ENCODE results near the gene ARL6.

ARL6 gene

DNA sequence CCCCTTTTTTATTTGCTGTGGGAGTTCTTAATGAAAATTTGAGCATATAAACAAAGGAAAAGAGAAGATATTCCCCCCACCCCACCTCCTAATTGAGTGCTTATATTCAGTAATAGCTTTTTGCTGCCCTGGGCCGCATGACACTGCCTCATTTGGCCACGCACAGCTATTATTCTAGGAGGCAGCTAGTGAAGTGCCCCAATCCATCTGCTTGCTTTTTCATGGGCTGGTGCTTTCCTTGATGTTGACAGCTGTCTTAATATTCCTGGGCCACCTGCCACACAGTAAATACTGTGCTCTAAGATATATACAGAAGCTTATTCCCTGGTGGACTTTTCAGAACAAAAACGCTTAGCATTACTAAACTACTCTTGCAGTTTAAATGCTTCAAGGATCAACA lies 53.4 kb downstream of the ARL6 start:
- DNase-seq (ENCODE audit: low read depth), result no peak
- TF ChIP-seq, protein P1, sequence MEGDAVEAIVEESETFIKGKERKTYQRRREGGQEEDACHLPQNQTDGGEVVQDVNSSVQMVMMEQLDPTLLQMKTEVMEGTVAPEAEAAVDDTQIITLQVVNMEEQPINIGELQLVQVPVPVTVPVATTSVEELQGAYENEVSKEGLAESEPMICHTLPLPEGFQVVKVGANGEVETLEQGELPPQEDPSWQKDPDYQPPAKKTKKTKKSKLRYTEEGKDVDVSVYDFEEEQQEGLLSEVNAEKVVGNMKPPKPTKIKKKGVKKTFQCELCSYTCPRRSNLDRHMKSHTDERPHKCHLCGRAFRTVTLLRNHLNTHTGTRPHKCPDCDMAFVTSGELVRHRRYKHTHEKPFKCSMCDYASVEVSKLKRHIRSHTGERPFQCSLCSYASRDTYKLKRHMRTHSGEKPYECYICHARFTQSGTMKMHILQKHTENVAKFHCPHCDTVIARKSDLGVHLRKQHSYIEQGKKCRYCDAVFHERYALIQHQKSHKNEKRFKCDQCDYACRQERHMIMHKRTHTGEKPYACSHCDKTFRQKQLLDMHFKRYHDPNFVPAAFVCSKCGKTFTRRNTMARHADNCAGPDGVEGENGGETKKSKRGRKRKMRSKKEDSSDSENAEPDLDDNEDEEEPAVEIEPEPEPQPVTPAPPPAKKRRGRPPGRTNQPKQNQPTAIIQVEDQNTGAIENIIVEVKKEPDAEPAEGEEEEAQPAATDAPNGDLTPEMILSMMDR (IDR thresholded peaks at IDR 0.05; ENCODE audit: insufficient read depth, low read depth, low read length, missing control alignments), result no peak
- H3K4me3 ChIP-seq (ENCODE audit: low read length), result no peak overlapping the region

DNA sequence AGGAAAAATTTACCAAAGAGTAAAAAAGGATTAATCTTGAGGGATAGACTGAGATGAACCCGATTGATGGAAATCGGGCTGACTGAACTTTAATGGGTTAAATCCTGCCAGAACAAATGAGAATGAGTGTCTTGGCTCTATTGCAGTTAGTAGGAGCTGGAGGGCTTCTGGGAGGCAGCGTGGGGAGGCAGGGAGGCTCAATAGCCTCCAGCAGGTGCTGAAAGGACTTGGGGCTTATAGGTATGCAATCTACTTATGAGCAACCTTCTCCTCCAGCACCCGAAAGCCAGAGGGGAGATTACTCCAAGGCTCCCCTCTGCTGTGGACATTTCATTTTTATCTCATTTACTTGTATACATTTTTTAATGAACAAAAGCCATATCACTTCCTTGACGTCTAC lies 56.2 kb downstream of the ARL6 start:
- TF ChIP-seq, protein P1 (IDR thresholded peaks at IDR 0.05; ENCODE audit: insufficient read depth, low read depth, low read length, missing control alignments), result no peak
- no peak overlapping the region for H3K4me3 ChIP-seq (ENCODE audit: low read length)
- DNase-seq (ENCODE audit: low read depth), result no peak

DNA sequence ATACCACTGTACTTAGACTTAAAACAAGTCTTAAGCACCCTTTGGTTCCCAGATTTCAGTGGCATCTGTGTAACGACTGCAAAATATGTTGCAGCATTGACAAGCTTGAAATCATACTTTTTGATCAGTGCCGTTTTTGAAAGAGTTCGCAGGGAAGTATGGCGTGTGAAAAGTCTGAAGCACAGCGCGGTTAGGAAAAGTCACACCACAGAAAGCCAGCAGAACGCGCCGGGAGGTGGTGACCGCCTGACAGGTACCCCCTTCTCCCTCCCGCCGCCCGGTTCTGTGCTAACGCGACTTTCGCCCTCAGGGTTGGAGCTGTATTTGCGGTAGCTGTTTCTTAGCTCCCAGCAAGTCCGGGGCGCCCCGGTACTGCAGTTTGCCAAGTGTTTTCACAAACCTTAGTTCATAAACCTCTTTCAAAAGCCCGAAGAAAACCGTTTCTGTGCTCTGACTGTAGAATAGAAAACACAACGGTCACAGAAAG lies 56.8 kb downstream of the ARL6 start:
- H3K4me3 ChIP-seq (ENCODE audit: low read length), result peak overlapping the region; percentile 88
- TF ChIP-seq, protein P1 (IDR thresholded peaks at IDR 0.05; ENCODE audit: insufficient read depth, low read depth, low read length, missing control alignments), result no peak
- DNase-seq (ENCODE audit: low read depth), result peak; percentile 4

DNA sequence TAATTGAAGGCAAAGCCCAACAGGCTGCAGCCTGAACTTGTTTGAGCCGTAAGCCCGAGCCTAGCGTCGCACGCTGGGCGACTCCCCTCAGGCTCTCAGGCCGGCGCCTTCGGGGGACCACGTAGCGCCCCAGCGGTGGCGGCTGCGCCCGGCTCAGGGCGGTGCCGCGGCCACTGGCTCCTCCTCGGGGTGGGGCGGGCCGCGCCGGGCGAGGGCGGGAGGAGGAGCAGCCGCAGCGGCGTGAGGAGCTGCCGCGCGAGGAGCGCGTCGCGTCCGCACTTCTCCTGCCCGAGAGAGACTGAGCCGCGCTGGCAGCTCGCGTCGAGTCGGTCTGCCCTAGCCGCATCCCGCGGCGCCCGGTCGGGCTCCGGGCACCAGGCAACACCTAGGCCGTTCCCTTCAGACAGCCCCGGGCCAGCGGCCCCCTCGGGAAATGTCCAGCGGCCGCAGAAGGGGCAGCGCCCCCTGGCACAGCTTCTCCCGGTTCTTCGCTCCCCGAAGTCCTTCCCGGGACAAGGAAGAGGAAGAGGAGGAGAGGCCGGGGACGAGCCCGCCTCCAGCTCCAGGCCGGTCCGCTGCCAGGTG lies 57.3 kb downstream of the ARL6 start, which contains the start of gene CRYBG3:
TSS of gene CRYBG3 (plus strand) at position 238 of the 585 bp plus-strand sequence. CDS start at position 434, 196 bp downstream.
- DNase-seq (ENCODE audit: low read depth), result peak; percentile 88
- peak within 1 kb of the TSS; percentile 88 for H3K4me3 ChIP-seq (ENCODE audit: low read length)
- TF ChIP-seq, protein P1 (IDR thresholded peaks at IDR 0.05; ENCODE audit: insufficient read depth, low read depth, low read length, missing control alignments), result peak; percentile 15

DNA sequence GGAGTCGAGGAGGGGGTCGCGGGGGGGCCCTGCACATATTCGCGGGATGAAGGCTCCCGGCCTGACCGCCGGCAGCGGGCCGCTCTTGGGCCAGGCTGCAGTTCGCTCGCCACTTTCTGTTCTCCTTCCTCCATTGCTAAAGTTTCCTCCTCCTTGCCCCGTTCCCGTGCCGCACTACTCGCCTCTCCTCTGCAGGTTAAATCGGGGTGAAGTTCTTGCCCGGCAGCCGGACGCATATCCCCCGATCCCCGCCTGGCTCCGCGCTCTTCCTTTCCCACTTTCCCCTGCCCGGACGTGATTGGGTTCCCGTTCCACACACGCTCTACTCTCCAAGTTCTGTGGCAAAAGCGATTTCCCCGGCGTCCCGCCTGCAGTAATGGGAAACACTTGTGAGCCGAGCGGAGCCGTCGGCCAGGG lies 57.8 kb downstream of the ARL6 start:
- DNase-seq (ENCODE audit: low read depth), result peak; percentile 58
- TF ChIP-seq, protein P1 (IDR thresholded peaks at IDR 0.05; ENCODE audit: insufficient read depth, low read depth, low read length, missing control alignments), result no peak

DNA sequence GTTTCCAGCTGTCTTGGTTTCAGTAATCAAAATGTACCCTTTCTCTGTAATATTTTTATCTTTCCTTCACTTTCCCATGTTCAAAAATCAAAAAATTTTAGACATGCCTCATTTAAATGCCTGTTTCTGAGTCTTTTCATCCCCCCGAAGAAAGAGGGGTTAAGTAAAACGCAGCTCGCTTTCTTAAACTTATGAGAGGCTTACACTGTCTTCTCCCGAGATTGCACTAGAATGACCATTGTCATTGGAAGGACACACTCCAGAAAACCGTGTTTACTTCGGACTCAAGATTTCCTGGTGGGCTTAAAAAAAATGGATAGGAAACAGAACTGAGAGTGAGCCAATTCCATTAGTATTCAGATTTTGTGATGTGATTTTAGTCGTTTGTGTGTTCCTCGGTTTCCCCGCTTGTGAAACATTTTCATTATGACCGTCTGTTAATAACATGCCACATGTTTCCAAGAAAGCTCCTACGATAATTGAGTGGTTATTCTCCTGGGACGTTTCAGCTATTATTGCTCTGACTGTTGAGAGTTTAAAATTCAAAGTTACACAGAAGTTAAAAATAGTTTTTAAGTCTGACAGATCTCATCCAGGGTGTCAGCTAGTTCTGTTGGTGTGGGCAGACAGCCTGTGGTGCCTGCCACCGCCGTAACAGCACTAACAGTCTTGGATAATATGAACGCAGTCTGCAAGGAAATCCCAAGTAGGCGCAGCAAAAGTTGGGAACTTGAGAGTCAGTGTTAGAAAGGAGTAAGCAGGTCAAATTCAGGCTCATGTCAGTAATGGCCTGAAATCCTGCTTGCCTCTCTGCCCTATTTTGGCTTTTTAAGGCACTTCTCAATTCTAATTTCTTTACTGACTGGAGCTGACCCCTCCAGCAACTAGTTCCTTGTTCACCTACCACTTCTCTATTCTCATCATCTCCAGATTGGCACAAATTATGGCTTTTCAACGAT lies 58.8 kb downstream of the ARL6 start:
- TF ChIP-seq, protein P1 (IDR thresholded peaks at IDR 0.05; ENCODE audit: insufficient read depth, low read depth, low read length, missing control alignments), result no peak
- no peak for DNase-seq (ENCODE audit: low read depth)
- peak overlapping the region; percentile 88 for H3K4me3 ChIP-seq (ENCODE audit: low read length)

More for the DNA sequence above, 57.8 kb downstream of the ARL6 start:
- peak overlapping the region; percentile 88 for H3K4me3 ChIP-seq (ENCODE audit: low read length)
